Thyroid gland (tissue), 4 donors: ENCODE measurements around the gene HEPHL1. TPM values are rescaled to one million over a fixed set of nuclear protein-coding genes. Genes with fewer than 3 reads are reported as not detected.

Source experiments
- DNase-seq, 2 donors: peaks; one replicate each; pipeline ENCODE4 v3.0.0-alpha.2; 2019
- H3K27ac ChIP-seq, 3 donors: fragments of 200-600 bp; sonication (generic); 1 replicate in 2 of 3; 2 replicates in 1 of 3; pipeline ENCODE4 v1.5.1; 2016 to 2019; ENCODE audit warnings: mild to moderate bottlenecking in 1 of 3, moderate library complexity in 1 of 3
- H3K27me3 ChIP-seq: fragments of 200-600 bp; sonication (generic); one replicate; pipeline ENCODE4 v1.5.1; 2019
- H3K36me3 ChIP-seq, 2 donors: fragments of 200-600 bp; sonication (generic); one replicate each; pipeline ENCODE4 v1.5.1; 2016 to 2019
- H3K4me1 ChIP-seq, 2 donors: fragments of 200-600 bp; sonication (generic); one replicate each; pipeline ENCODE4 v1.5.1; 2017 to 2019
- H3K4me3 ChIP-seq, 3 donors: fragments of 200-600 bp; sonication (generic); replicated peaks in 1 of 3; 1 replicate in 2 of 3; 2 replicates in 1 of 3; pipeline ENCODE4 v1.5.1; 2016; ENCODE audit warnings: mild to moderate bottlenecking in 1 of 3
- H3K9me3 ChIP-seq: fragments of 200-600 bp; sonication (generic); one replicate; pipeline ENCODE4 v1.5.1; 2017
- POLR2A ChIP-seq, 2 donors: fragments of 450-650 bp; IDR thresholded peaks; one replicate each; pipeline ENCODE4 v1.6.1; 2017; ENCODE audit warnings: antibody characterized with exemption in 2 of 2, mild to moderate bottlenecking in 2 of 2, moderate library complexity in 1 of 2
- WGBS, 2 donors: methylation state at CpG; one replicate each; pipeline ENCODE4 v1.1.5; 2017; 5-methylcytosine and 5-hydroxymethylcytosine counted together
- intact Hi-C: fragments of 100-400 bp; cut with DNase I; formaldehyde crosslinking; loops from one replicate; pipeline ENCODE4 v1.15.1; 2023
- total RNA-seq, 4 donors: library from RNA; depleted of rRNA; stranded (reverse); fragments of >200 nt; gene quantifications; one replicate each; pipeline ENCODE4 v1.2.3, GENCODE V29; 2016
- TF ChIP-seq, protein P1 (sequence below), 6 experiments: fragments of 200-600 bp in 3 of 6; fragments of 450-650 bp in 3 of 6; sonication (generic) in 3 of 6; IDR thresholded peaks; one replicate each; pipeline ENCODE4 v1.5.1; 2016 to 2019; ENCODE audit warnings: antibody characterized with exemption in 6 of 6, mild to moderate bottlenecking in 2 of 6, inconsistent platforms in 1 of 6, moderate library complexity in 1 of 6

The HEPHL1 gene
- total RNA-seq, 4 donors from 2014 or later: 0.21 to 0.24 TPM; not detected in 2

DNA sequence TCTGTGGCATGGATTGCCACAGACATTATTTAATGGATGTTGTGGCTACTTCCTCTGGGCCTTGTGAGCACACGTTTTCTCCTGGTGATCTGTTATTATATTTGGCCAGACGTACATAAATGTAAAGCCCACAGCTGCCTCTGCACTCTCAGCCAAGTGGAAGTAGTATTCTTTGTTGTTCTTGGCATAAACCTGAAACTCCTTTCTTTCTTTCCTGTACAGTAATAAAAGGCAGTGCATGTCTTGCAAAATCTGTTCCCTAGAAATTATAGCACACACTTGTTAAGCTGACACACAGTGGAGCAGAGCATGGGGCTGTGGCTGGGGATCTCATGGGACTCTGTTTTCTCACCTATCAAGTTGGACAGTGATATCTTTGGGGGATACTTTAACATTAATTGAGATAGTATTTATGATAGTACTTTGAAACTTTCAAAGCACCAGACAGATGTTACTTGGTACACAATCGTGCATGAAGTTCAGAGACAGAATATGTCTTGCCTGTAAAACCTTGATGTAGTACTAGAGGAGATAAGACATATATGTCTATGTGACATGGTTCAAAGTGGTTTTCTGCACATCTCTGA is 128.4 kb downstream of the HEPHL1 start:
- DNase-seq: no peak
- Histone ChIP-seq H3K36me3 (no peaks in the 10 kb centered on the region), H3K27me3 (no peaks in the 10 kb centered on the region), H3K4me3 (no peak overlapping the region), H3K27ac (no peak overlapping the region), H3K9me3 (no peaks in the 10 kb centered on the region), H3K4me1 (peaks cover 22 to 42% of the 10 kb centered on the region in 2 donors)
- TF ChIP-seq POLR2A (IDR thresholded peaks at IDR 0.05): no peak
- TF ChIP-seq, protein P1, sequence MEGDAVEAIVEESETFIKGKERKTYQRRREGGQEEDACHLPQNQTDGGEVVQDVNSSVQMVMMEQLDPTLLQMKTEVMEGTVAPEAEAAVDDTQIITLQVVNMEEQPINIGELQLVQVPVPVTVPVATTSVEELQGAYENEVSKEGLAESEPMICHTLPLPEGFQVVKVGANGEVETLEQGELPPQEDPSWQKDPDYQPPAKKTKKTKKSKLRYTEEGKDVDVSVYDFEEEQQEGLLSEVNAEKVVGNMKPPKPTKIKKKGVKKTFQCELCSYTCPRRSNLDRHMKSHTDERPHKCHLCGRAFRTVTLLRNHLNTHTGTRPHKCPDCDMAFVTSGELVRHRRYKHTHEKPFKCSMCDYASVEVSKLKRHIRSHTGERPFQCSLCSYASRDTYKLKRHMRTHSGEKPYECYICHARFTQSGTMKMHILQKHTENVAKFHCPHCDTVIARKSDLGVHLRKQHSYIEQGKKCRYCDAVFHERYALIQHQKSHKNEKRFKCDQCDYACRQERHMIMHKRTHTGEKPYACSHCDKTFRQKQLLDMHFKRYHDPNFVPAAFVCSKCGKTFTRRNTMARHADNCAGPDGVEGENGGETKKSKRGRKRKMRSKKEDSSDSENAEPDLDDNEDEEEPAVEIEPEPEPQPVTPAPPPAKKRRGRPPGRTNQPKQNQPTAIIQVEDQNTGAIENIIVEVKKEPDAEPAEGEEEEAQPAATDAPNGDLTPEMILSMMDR (IDR thresholded peaks at IDR 0.05): no peak
- WGBS, 2 donors: 60 to 65% methylated on average over 3 of the region's 3 CpGs
- intact Hi-C loops: no loop called here

DNA sequence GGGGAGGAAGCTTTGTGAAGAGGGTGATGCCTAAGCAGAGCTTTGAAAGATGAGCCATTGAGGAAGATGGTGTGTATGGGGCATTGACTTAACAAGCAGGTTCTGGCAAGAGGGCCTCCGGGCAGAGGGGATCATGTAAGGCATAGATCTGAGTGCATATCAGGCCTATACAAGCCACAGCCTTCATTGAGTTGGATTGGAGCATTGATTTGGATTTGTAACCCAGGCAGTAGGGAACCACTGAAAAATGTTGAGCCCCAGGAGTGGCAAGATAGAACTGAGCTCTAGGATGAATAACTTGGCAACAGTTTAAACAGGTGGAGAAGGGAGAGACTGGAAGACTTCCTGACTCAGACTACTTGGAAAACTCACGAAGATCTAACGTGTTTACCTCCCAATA is 128.9 kb downstream of the HEPHL1 start:
- H3K27ac ChIP-seq: no peak overlapping the region
- no peak overlapping the region for H3K4me3 ChIP-seq
- H3K36me3 ChIP-seq: no peaks in the 10 kb centered on the region
- TF ChIP-seq, protein P1 (IDR thresholded peaks at IDR 0.05): no peak
- TF ChIP-seq POLR2A (IDR thresholded peaks at IDR 0.05): no peak
- no peaks in the 10 kb centered on the region for H3K27me3 ChIP-seq
- WGBS, 2 donors: 94 to 96% methylated on average over 3 of the region's 3 CpGs
- DNase-seq: no peak
- no peaks in the 10 kb centered on the region for H3K9me3 ChIP-seq
- intact Hi-C loops: no loop called here
- peaks cover 22 to 43% of the 10 kb centered on the region in 2 donors for H3K4me1 ChIP-seq

DNA sequence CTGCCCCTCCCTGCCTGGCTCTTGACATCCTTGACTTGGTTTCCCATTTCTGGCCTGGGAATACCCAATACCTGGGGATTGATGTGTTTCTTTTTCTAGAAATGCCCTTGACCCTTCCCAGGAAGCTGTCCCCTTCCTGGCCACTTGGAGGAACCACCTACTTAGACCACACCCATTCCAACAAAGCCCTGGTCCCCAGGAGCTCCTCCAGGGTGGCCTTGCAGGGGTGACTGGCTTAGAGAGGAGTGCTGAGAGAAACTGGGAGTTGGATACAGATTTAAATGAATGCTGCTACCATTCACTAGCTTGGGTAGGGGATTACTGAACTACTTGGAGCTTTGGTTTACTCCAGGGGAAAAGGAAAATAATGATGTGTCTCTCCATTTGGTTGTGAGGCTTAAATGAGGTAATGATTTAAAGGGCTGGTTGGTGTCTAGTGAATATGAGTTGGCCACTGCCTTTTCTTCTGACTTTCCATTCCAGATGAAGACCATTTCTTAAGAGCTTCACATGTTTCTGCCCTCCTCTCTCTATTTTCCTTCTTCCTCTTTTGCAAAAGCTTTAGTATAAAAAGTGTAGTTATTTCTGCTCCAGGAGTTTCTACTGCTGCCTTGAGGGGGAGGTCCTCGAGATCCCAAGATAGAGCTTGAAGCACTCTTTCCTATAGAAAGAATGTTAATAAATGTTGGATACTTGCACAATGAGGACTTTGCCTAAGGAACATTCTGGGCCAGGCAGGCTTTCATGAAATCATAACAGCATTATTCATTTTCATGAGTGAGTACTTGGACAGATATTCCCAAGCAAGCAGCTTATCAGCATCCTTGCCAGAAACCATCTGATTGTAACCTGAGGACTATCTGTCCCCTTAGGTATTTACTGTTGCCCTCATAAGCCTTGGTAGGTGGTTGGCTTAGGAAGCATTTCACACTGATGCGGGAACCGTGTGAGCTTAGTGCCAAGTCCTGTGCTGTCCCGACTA is 129.8 kb downstream of the HEPHL1 start:
- H3K27ac ChIP-seq: no peak overlapping the region
- H3K4me3 ChIP-seq: no peak overlapping the region
- TF ChIP-seq, protein P1 (IDR thresholded peaks at IDR 0.05): no peak
- TF ChIP-seq POLR2A (IDR thresholded peaks at IDR 0.05): no peak
- DNase-seq: no peak
- 77 to 83% methylated on average over 4 of the region's 4 CpGs for whole genome bisulfite sequencing, 2 donors
- H3K9me3 ChIP-seq: no peaks in the 10 kb centered on the region
- intact Hi-C loops: no loop called here
- peaks cover 22 to 43% of the 10 kb centered on the region in 2 donors for H3K4me1 ChIP-seq
- no peaks in the 10 kb centered on the region for H3K36me3 ChIP-seq
- no peaks in the 10 kb centered on the region for H3K27me3 ChIP-seq

DNA sequence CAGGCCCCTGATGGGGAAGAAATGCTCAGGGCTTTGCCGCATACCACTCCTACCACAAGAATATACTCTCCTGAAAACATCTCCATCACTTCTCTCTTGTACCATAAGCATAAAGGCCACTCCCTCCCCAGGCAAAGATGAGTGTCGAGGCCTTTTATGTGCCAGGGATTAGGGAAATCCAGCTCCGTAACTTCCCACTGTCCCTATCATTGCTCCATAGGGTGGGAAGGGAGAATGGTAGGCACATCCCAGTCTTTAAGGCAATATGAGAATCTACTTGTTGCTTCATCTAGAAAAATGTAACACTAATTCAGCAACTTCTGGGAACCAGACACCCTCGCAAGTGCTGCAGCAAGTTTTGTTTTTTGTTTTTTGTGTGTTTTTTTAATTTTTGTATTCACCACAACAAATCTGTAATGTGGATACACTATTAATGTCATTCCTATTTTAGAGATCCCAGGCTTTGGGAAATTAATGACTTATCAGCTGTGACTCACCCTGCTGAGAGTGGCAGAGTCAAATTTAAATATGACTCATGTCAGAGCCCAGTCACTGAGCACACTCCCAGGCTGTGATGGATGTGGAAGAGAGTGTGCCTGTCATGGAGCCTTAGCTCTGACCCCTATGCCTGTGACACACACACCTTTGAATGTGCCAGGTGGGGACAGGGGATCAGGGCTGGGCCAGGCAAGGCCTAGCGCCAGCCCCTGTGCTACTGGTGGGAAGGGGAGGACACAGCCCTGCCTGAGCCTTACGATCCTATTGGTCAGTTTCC is 130.9 kb downstream of the HEPHL1 start:
- no peak for DNase-seq
- Histone ChIP-seq H3K4me3 (no peak overlapping the region), H3K9me3 (no peaks in the 10 kb centered on the region), H3K27me3 (no peaks in the 10 kb centered on the region), H3K36me3 (no peaks in the 10 kb centered on the region), H3K27ac (peak overlapping the region in 1 of 3 donors; percentile 38), H3K4me1 (peaks cover 22 to 43% of the 10 kb centered on the region in 2 donors)
- no peak for TF ChIP-seq POLR2A (IDR thresholded peaks at IDR 0.05)
- TF ChIP-seq, protein P1 (IDR thresholded peaks at IDR 0.05): no peak
- WGBS, 2 donors: 98 to 99% methylated on average over 6 of the region's 6 CpGs
- intact Hi-C loops: no loop called here
